Tibial nerve (tissue), 4 donors: ENCODE data around the gene NEXN. TPM values are rescaled to one million over a fixed set of nuclear protein-coding genes. Genes with fewer than 3 reads are reported as not detected.
"Not testable (repeated sequence)": the region's sequence is repeated elsewhere in the genome, so short reads cannot be mapped to it uniquely, and the experiment has no call there.

Experiments used
- DNase-seq, 2 donors: peaks; one replicate each; pipeline ENCODE4 v3.0.0-alpha.2; 2019; ENCODE audit warnings: low spot score in 2 of 2
- H3K27ac ChIP-seq, 4 donors: fragments of 200-600 bp; sonication (generic) in 3 of 4; one replicate each; pipeline ENCODE4 v1.5.1; 2017 to 2019; ENCODE audit warnings: mild to moderate bottlenecking in 1 of 4
- H3K27me3 ChIP-seq, 2 donors: fragments of 200-600 bp; sonication (generic) in 1 of 2; one replicate each; pipeline versions ENCODE4 v1.5.1 to v1.6.0; 2017 to 2019
- H3K36me3 ChIP-seq, 3 donors: fragments of 200-600 bp; sonication (generic); one replicate each; pipeline ENCODE4 v1.5.1; 2018 to 2019
- H3K4me1 ChIP-seq, 4 donors: fragments of 200-600 bp; sonication (generic) in 3 of 4; one replicate each; pipeline ENCODE4 v1.5.1; 2017 to 2019
- H3K4me3 ChIP-seq, 4 donors: fragments of 200-600 bp; sonication (generic) in 3 of 4; one replicate each; pipeline ENCODE4 v1.5.1; 2017 to 2019; ENCODE audit warnings: mild to moderate bottlenecking in 1 of 4, moderate library complexity in 1 of 4
- H3K9me3 ChIP-seq, 4 donors: fragments of 200-600 bp; sonication (generic) in 3 of 4; one replicate each; pipeline ENCODE4 v1.5.1; 2017 to 2019
- CTCF ChIP-seq, 5 experiments: fragments of 200-600 bp in 3 of 5; fragments of 450-650 bp in 2 of 5; sonication (generic) in 3 of 5; IDR thresholded peaks; one replicate each; pipeline ENCODE4 v1.5.1; 2016 to 2019; ENCODE audit warnings: antibody characterized with exemption in 5 of 5, mild to moderate bottlenecking in 3 of 5, moderate library complexity in 2 of 5
- EP300 ChIP-seq, 2 donors: sonication (generic); formaldehyde crosslinking; IDR thresholded peaks; one replicate each; pipeline ENCODE4 v1.6.1; 2017; ENCODE audit warnings: antibody characterized with exemption in 2 of 2, mild to moderate bottlenecking in 1 of 2
- POLR2A ChIP-seq, 2 donors: fragments of 450-650 bp; IDR thresholded peaks; one replicate each; pipeline ENCODE4 v1.6.1; 2017; ENCODE audit warnings: antibody characterized with exemption in 2 of 2, mild to moderate bottlenecking in 2 of 2, moderate library complexity in 2 of 2
- WGBS, 2 donors: methylation state at CpG; one replicate each; pipeline ENCODE4 v1.1.5; 2018; 5-methylcytosine and 5-hydroxymethylcytosine counted together
- total RNA-seq, 4 donors: library from RNA; depleted of rRNA; stranded (reverse); fragments of >200 nt; gene quantifications; one replicate each; pipeline ENCODE4 v1.1.0, GENCODE V29; 2016

NEXN gene
- total RNA-seq, 4 donors from 2014 or later: 18.0 to 22.8 (median 20.5) TPM

DNA sequence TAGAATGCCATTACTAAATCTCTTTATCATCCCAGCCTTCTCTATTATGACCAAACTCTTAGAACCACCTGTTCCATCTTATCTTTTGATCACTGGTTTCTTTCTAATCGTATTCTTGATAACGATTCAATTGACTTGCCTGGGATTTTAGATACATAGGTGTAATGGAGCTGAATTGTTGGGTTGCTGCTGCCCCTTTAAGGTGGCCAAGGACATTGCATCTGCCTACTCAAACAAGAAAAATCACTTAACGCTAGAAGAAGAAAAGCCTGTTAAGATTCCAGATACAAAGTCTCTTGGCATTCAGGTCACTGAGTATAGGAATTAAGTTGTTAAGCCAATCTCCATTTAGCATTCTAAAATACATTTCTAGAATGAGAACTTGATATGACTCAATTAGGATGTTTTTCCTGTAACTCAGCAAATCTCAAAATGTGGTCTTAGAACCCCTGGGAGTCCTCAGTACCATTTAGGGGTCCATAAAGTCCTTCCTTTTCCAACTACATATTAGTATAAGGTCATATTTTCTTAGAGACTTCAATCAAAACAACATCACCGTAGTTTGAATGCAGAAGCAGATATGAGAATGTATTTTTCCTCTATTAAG, 12.4 kb downstream of the NEXN start:
- no peaks in the 10 kb centered on the region for H3K9me3 ChIP-seq
- H3K4me3 ChIP-seq: no peak overlapping the region
- WGBS, 2 donors: 17 to 18% methylated on average over 4 of the region's 4 CpGs
- peak in 1 of 2 donors; percentile 30 for DNase-seq
- H3K4me1 ChIP-seq: no peaks in the 10 kb centered on the region
- H3K27me3 ChIP-seq: no peaks in the 10 kb centered on the region
- H3K27ac ChIP-seq: no peak overlapping the region
- TF ChIP-seq POLR2A (IDR thresholded peaks at IDR 0.05) (no peak), EP300 (IDR thresholded peaks at IDR 0.05) (no peak), CTCF (IDR thresholded peaks at IDR 0.05) (peak; percentile 38 to 68 (median 53))
- H3K36me3 ChIP-seq: no peaks in the 10 kb centered on the region

- no peak for DNase-seq
- Histone ChIP-seq H3K36me3 (no peaks in the 10 kb centered on the region), H3K4me3 (no peak overlapping the region), H3K27me3 (no peaks in the 10 kb centered on the region), H3K9me3 (no peaks in the 10 kb centered on the region), H3K4me1 (no peaks in the 10 kb centered on the region), H3K27ac (no peak overlapping the region)
- no peak for TF ChIP-seq EP300 (IDR thresholded peaks at IDR 0.05)
- no peak for TF ChIP-seq CTCF (IDR thresholded peaks at IDR 0.05)
- TF ChIP-seq POLR2A (IDR thresholded peaks at IDR 0.05): no peak
- 93 to 100% methylated on average over 1 of the region's 1 CpG for WGBS, 2 donors
Observed at GRCh38 chr1:77905603-77906002, 17.2 kb downstream of the NEXN start.

DNA sequence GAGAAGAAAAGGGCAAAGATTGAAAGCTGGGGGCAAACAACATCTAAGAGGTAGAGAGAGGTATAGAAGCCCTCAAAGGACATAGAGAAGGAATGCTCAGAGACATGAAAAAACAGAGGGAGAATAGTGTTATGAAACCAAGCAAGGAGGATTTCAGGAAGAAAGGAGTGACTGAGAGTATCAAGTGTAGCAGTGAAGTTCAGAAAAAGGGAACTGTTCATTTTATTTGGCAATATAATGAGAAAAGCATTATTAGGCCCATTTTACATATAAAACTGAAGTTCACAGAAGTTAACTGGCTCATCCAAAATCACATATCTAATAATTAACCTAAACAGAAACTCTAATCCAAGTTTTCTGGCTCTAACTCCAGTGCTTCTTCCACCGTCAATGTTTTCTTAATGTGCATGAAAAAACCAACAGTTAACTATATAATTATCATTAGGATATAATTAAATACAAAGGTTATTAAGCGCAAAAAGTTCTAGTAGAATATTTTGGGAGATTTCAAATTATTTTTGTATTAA, 17.7 kb downstream of the NEXN start:
- Histone ChIP-seq H3K4me1 (no peaks in the 10 kb centered on the region), H3K27me3 (no peaks in the 10 kb centered on the region), H3K27ac (no peak overlapping the region), H3K36me3 (no peaks in the 10 kb centered on the region), H3K4me3 (no peak overlapping the region), H3K9me3 (no peaks in the 10 kb centered on the region)
- WGBS, 2 donors: 82 to 84% methylated on average over 2 of the region's 2 CpGs
- no peak for DNase-seq
- TF ChIP-seq POLR2A (IDR thresholded peaks at IDR 0.05) (no peak), CTCF (IDR thresholded peaks at IDR 0.05) (no peak), EP300 (IDR thresholded peaks at IDR 0.05) (no peak)

GRCh38 chr1:77906624-77907023, 18.2 kb downstream of the NEXN start:
- Histone ChIP-seq H3K36me3 (no peaks in the 10 kb centered on the region), H3K4me3 (no peak overlapping the region), H3K27ac (no peak overlapping the region), H3K9me3 (no peaks in the 10 kb centered on the region), H3K27me3 (no peaks in the 10 kb centered on the region), H3K4me1 (no peaks in the 10 kb centered on the region)
- DNase-seq: no peak
- WGBS, 2 donors: 95 to 100% methylated on average over 1 of the region's 1 CpG
- TF ChIP-seq POLR2A (IDR thresholded peaks at IDR 0.05) (no peak), EP300 (IDR thresholded peaks at IDR 0.05) (no peak), CTCF (IDR thresholded peaks at IDR 0.05) (no peak)

DNA sequence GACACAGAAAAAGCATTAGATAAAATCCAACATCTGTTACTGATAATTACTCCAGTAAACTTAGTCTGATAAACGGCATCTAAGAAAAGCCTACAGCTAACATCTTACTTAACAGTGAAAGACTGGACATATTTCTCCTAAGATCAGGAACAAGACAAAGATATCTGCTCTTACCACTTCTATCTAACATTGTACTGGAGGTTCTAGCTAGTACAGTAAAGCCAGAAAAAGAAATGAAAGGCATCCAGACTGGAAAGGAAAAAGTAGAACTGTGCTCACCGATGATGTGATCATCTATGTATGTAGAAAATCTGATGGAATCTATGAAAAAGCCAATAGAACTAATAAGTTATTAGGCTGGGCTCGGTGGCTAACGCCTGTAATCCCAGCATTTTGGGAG, 21.7 kb downstream of the NEXN start:
- Histone ChIP-seq H3K4me1 (no peaks in the 10 kb centered on the region), H3K36me3 (no peaks in the 10 kb centered on the region), H3K27me3 (no peaks in the 10 kb centered on the region), H3K9me3 (no peaks in the 10 kb centered on the region), H3K27ac (no peak overlapping the region), H3K4me3 (no peak overlapping the region)
- 81 to 82% methylated on average over 4 of the region's 4 CpGs for WGBS, 2 donors
- no peak for DNase-seq
- TF ChIP-seq POLR2A (IDR thresholded peaks at IDR 0.05) (no peak), CTCF (IDR thresholded peaks at IDR 0.05) (no peak), EP300 (IDR thresholded peaks at IDR 0.05) (no peak)

DNA sequence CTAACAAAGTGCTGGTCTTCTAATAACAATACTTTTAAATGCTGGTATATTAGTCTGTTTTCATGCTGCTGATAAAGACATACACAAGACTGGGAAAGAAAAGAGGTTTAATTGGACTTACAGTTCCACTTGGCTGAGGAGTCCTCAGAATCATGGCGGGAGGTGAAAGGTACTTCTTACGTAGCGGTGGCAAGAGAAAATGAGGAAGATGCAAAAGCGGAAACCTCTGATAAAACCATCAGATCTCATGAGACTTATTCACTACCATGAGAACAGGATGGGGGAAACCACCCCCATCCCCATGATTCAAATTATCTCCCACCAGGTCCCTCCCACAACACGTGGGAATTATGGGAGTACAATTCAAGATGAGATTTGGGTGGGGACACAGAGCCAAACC, 30.5 kb downstream of the NEXN start:
- not testable (repeated sequence) for H3K27ac ChIP-seq, H3K27me3 ChIP-seq, DNase-seq, H3K9me3 ChIP-seq, H3K4me3 ChIP-seq, H3K4me1 ChIP-seq
- peaks cover 0 to 24% (median 0%) of the 10 kb centered on the region in 3 donors for H3K36me3 ChIP-seq
- WGBS, 2 donors: 93 to 96% methylated on average over 5 of the region's 5 CpGs
